Endothelial cell of umbilical vein (primary cell): ENCODE data around the gene CUX1. TPM values are rescaled to one million over a fixed set of nuclear protein-coding genes. Genes with fewer than 3 reads are reported as not detected.

Experiments used
- BruUV-seq: library from RNA; stranded (reverse); fragments of 400-500 nt; replicated peaks from 2 replicates; lab custom pipeline; 2021; lab: Mats Ljungman, UMichigan
- CTCF ChIA-PET: fragments of 300-600, 350-600 bp; sonication (Branson Sonifier 250); formaldehyde crosslinking; loops from one replicate; lab custom pipeline; 2021; ENCODE audit warnings: antibody characterized with exemption, inconsistent platforms; lab: Charles Lee
- POLR2A ChIA-PET: fragments of 300-600, 350-600 bp; sonication (Branson Sonifier 250); formaldehyde crosslinking; loops from one replicate; lab custom pipeline; 2021; ENCODE audit warnings: antibody characterized with exemption, inconsistent platforms; lab: Charles Lee
- DNase-seq: peaks from one replicate; pipeline ENCODE4 v3.0.0-alpha.2; 2011; ENCODE audit warnings: low read depth, low spot score
- FAIRE-seq: peaks from 2 replicates; lab custom pipeline; 2011; peaks lifted over from hg19 to GRCh38; lab: Jason Lieb, UNC
- H2AFZ ChIP-seq: 2 replicates; pipeline ENCODE4 v1.6.0; 2012; ENCODE audit warnings: low read depth, low read length, control low read depth, inconsistent platforms
- H3K27ac ChIP-seq: 2 replicates; pipeline ENCODE4 v1.5.1; 2011; ENCODE audit warnings: low read depth, mild to moderate bottlenecking, control low read depth, low read length, moderate library complexity; ENCODE audit not compliant: insufficient read depth
- H3K27me3 ChIP-seq, 2 experiments: 2 replicates each; pipeline versions ENCODE4 v1.6.0 to v1.6.1; 2011; ENCODE audit warnings: low read length in 2 of 2, mixed read lengths in 1 of 2; ENCODE audit not compliant: control insufficient read depth in 2 of 2, insufficient read depth in 2 of 2
- H3K36me3 ChIP-seq, 2 experiments: 2 replicates in 1 of 2; 3 replicates in 1 of 2; pipeline ENCODE4 v1.5.1; 2011; ENCODE audit warnings: low read length in 2 of 2, mild to moderate bottlenecking in 1 of 2, moderate library complexity in 1 of 2; ENCODE audit not compliant: control insufficient read depth in 2 of 2, insufficient read depth in 2 of 2; ENCODE audit errors: extremely low read depth in 1 of 2
- H3K4me1 ChIP-seq: 3 replicates; pipeline ENCODE4 v1.5.1; 2011; ENCODE audit warnings: mild to moderate bottlenecking, low read length; ENCODE audit not compliant: control insufficient read depth, insufficient read depth; ENCODE audit errors: extremely low read depth
- H3K4me2 ChIP-seq: 2 replicates; pipeline ENCODE4 v1.6.1; 2011; ENCODE audit warnings: low read length, control low read depth, mixed read lengths; ENCODE audit not compliant: insufficient read depth
- H3K4me3 ChIP-seq, 3 experiments: fragments of 200-600 bp in 1 of 3; sonication (generic), shearing (Covaris generic) in 1 of 3; replicated peaks in 1 of 3; 2 replicates each; pipeline ENCODE4 v1.5.1; 2011 to 2016; ENCODE audit warnings: control low read depth in 3 of 3, low read length in 3 of 3, mild to moderate bottlenecking in 2 of 3, inconsistent platforms in 1 of 3, low read depth in 1 of 3, moderate library complexity in 1 of 3; ENCODE audit not compliant: insufficient read depth in 1 of 3
- H3K79me2 ChIP-seq: 2 replicates; pipeline ENCODE4 v1.6.0; 2012; ENCODE audit warnings: low read length, inconsistent platforms; ENCODE audit not compliant: control insufficient read depth, insufficient read depth
- H3K9ac ChIP-seq: replicated peaks from 2 replicates; pipeline ENCODE3; 2011; ENCODE audit warnings: low read length, control low read depth; ENCODE audit not compliant: insufficient read depth; ENCODE audit errors: extremely low read depth
- H3K9me1 ChIP-seq: replicated peaks from 3 replicates; pipeline ENCODE4 v1.6.0; 2011; ENCODE audit warnings: mild to moderate bottlenecking, low read length; ENCODE audit not compliant: control insufficient read depth, insufficient read depth; ENCODE audit errors: extremely low read depth
- H3K9me3 ChIP-seq: replicated peaks from 2 replicates; pipeline ENCODE4 v1.5.1; 2012; ENCODE audit warnings: low read length, inconsistent platforms; ENCODE audit not compliant: control insufficient read depth, insufficient read depth
- H4K20me1 ChIP-seq: replicated peaks from 2 replicates; pipeline ENCODE3; 2011; ENCODE audit warnings: mild to moderate bottlenecking, low read length; ENCODE audit not compliant: control insufficient read depth, insufficient read depth; ENCODE audit errors: extremely low read depth
- EZH2 ChIP-seq: IDR thresholded peaks from 2 replicates; pipeline ENCODE4 v1.6.1; 2012; ENCODE audit warnings: borderline replicate concordance, low read depth, mild to moderate bottlenecking, moderate library complexity, low read length, inconsistent platforms; ENCODE audit not compliant: severe bottlenecking
- FOS ChIP-seq: IDR thresholded peaks from 2 replicates; pipeline ENCODE4 v1.6.1; 2011; ENCODE audit warnings: mild to moderate bottlenecking, low read length, moderate library complexity, borderline replicate concordance; ENCODE audit not compliant: insufficient read depth
- JUN ChIP-seq: IDR thresholded peaks from 2 replicates; pipeline ENCODE4 v1.6.1; 2011; ENCODE audit warnings: borderline replicate concordance, low read depth; ENCODE audit not compliant: insufficient read length, insufficient read depth
- MYC ChIP-seq: IDR thresholded peaks from one replicate; pipeline ENCODE4 v1.6.1; 2011; ENCODE audit warnings: mild to moderate bottlenecking, low read depth, low read length
- dilution Hi-C: fragments of 300-500 bp; cut with MboI; formaldehyde crosslinking; loops from one replicate; pipeline ENCODE4 v1.15.0; 2019; ENCODE audit warnings: low sequenced_read_pairs; ENCODE audit not compliant: extremely low pct_ligation_motif_present
- intact Hi-C: fragments of 100-400 bp; cut with micrococcal nuclease; formaldehyde crosslinking; loops from one replicate; pipeline ENCODE4 v1.10.0; 2022
- polyA plus RNA-seq, 4 experiments: library from polyadenylated mRNA; depleted of rRNA in 3 of 4; stranded (reverse) in 3 of 4; unstranded in 1 of 4; fragments of >200 nt; gene quantifications; 2 replicates each; pipeline versions ENCODE4 v1.2.1 to v1.2.3, GENCODE V29; 2011 to 2012; ENCODE audit warnings: missing spikeins in 1 of 4
- total RNA-seq: library from RNA; stranded (reverse); gene quantifications from 2 replicates; pipeline ENCODE4 v1.2.3, GENCODE V29; 2021
- TF ChIP-seq, protein P1 (sequence below): IDR thresholded peaks from 2 replicates; pipeline ENCODE4 v1.6.1; 2011; ENCODE audit not compliant: insufficient read depth, insufficient read length

The CUX1 gene
- total and polyA plus RNA-seq, 2 donors (not counting 3 experiments of a cell fraction or from before 2014, with no cell fraction given): 13.8 to 49.8 TPM

DNA sequence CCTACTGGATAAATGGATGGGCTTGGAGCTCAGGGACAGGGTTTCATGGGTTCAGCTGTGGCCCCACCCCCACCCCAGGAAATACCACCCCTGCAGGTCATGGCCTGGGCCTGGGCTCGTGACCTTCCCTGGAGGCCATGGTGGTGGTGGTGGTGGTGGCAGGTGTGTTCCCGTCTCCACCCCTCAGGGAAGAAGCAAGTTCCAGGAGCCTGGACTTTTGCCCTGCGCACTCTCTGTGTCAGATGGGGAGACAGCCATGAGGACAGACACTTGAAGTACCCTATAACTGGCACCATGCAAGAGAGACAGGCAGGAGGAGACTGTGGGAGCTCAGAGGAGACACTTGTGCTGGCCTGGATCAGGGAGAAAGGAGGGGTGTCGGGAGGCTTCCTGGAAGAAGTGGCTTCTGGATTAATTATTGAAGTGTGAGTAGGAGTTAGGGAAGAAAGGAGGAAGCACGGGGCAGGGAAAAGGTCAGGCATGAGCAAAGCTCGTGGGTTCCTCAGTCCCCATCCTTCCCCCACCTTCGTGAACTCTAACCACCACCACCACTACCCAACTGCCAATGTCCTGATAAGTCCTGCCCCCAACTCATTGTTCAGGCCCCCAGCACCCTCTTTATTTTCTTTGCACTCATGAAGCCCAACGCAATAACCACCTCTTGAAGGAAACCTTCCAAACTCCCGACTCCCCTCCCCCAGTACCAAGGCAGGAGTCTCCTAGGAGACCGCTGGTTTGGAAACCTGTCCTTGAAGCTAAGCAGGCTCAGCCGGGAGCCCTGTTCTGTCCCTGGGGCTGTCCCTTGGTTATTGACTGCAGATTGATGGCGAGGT, 478.1 kb downstream of the CUX1 start:
- intact Hi-C loops (no loop called here), dilution Hi-C loops (no loop called here)
- no peak for TF ChIP-seq MYC
- TF ChIP-seq EZH2: no peak
- TF ChIP-seq JUN: no peak
- TF ChIP-seq, protein P1, sequence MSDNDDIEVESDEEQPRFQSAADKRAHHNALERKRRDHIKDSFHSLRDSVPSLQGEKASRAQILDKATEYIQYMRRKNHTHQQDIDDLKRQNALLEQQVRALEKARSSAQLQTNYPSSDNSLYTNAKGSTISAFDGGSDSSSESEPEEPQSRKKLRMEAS: no peak
- TF ChIP-seq FOS: no peak

DNA sequence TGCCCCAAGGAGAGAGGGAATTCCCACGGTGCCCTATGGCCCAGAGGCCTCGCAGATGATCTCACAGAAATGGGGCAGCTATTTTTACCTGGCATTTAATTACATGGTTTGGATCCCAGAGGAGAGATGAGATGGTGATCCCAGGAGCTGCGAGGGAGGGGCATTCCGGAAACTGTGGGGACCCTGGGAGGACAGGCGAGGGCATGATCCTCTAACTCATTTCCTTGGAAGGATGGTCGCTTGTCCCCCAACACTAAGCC, 478.7 kb downstream of the CUX1 start:
- no peak for TF ChIP-seq MYC
- no peaks in the 10 kb centered on the region for H3K4me1 ChIP-seq
- intact Hi-C loops (no loop called here), dilution Hi-C loops (no loop called here)
- H3K27me3 ChIP-seq: peaks cover 8% of the 10 kb centered on the region in 2 experiments
- no peak overlapping the region for H3K9ac ChIP-seq
- DNase-seq (no peak), FAIRE-seq (no peak)
- ChIA-PET CTCF (interaction anchor here (0.9 kb wide), 1 partner anchor 22 kb away, joined by 3 read pairs; no protein-coding TSS in a partner anchor), POLR2A (no interaction called here)
- no peaks in the 10 kb centered on the region for H4K20me1 ChIP-seq
- no peak overlapping the region for H3K4me2 ChIP-seq
- no peak overlapping the region for H3K27ac ChIP-seq
- no peak overlapping the region for H3K4me3 ChIP-seq
- BruUV-seq: no TSS peak
- H3K9me1 ChIP-seq: no peaks in the 10 kb centered on the region
- H3K79me2 ChIP-seq: no peaks in the 10 kb centered on the region
- H2AFZ ChIP-seq: no peak overlapping the region
- H3K9me3 ChIP-seq: no peaks in the 10 kb centered on the region
- H3K36me3 ChIP-seq: no peaks in the 10 kb centered on the region

More for the DNA sequence above, 478.1 kb downstream of the CUX1 start:
- no TSS peak for BruUV-seq
- POLR2A ChIA-PET: no interaction called here
- DNase-seq (no peak), FAIRE-seq (no peak)
- H3K27ac ChIP-seq: no peak overlapping the region
- no peaks in the 10 kb centered on the region for H3K9me1 ChIP-seq
- H4K20me1 ChIP-seq: no peaks in the 10 kb centered on the region
- no peak overlapping the region for H3K4me3 ChIP-seq
- no peak overlapping the region for H3K4me2 ChIP-seq
- H3K79me2 ChIP-seq: no peaks in the 10 kb centered on the region
- CTCF ChIA-PET: interaction anchor here (0.9 to 1.3 kb wide), 2 partner anchors 19 to 22 kb away, joined by 3 read pairs; no protein-coding TSS in a partner anchor
- H3K4me1 ChIP-seq: no peaks in the 10 kb centered on the region
- no peak overlapping the region for H3K9ac ChIP-seq
- H3K36me3 ChIP-seq: no peaks in the 10 kb centered on the region
- peaks cover 4 to 8% of the 10 kb centered on the region in 2 experiments for H3K27me3 ChIP-seq
- H3K9me3 ChIP-seq: no peaks in the 10 kb centered on the region
- no peak overlapping the region for H2AFZ ChIP-seq
